HG03060 (cell line): Measurements from ENCODE around the gene TENM4.

Source experiments
- ATAC-seq: cut with Tn5 transposase; IDR thresholded peaks from one replicate; pipeline ENCODE4 v1.9.1; 2021; ENCODE audit warnings: low read depth, moderate number of reproducible peaks; ENCODE audit not compliant: unreplicated experiment

The TENM4 gene

GRCh38 chr11:79393362-79394043, 47.3 kb downstream of the TENM4 start:
- no peak for ATAC-seq

GRCh38 chr11:79392161-79392560, 48.7 kb downstream of the TENM4 start:
- ATAC-seq: no peak

- ATAC-seq: no peak
Measured at GRCh38 chr11:79390923-79391322, 49.9 kb downstream of the TENM4 start.

- no peak for ATAC-seq
Measured at GRCh38 chr11:79390477-79390876, 50.4 kb downstream of the TENM4 start.

GRCh38 chr11:79388201-79388600, 52.6 kb downstream of the TENM4 start:
- no peak for ATAC-seq

- no peak for ATAC-seq
Measured at GRCh38 chr11:79383874-79384273, 57.0 kb downstream of the TENM4 start.

GRCh38 chr11:79382301-79383050, 58.4 kb downstream of the TENM4 start:
- ATAC-seq: no peak

GRCh38 chr11:79381036-79381435, 59.8 kb downstream of the TENM4 start:
- no peak for ATAC-seq

- ATAC-seq: no peak
Measured at GRCh38 chr11:79377406-79377805, 63.4 kb downstream of the TENM4 start.

GRCh38 chr11:79375818-79376550, 64.8 kb downstream of the TENM4 start:
- no peak for ATAC-seq

- ATAC-seq: no peak
Measured at GRCh38 chr11:79374727-79375126, 66.1 kb downstream of the TENM4 start.

- ATAC-seq: no peak
Measured at GRCh38 chr11:79371724-79372123, 69.1 kb downstream of the TENM4 start.

- no peak for ATAC-seq
Measured at GRCh38 chr11:79371152-79371551, 69.7 kb downstream of the TENM4 start.

- ATAC-seq: no peak
Measured at GRCh38 chr11:79369055-79369454, 71.8 kb downstream of the TENM4 start.

- ATAC-seq: no peak
Measured at GRCh38 chr11:79367844-79368243, 73.0 kb downstream of the TENM4 start.

- ATAC-seq: no peak
Measured at GRCh38 chr11:79366218-79366617, 74.6 kb downstream of the TENM4 start.

- ATAC-seq: no peak
Measured at GRCh38 chr11:79363861-79364378, 76.9 kb downstream of the TENM4 start.

GRCh38 chr11:79363256-79363655, 77.6 kb downstream of the TENM4 start:
- no peak for ATAC-seq

GRCh38 chr11:79362821-79363220, 78.0 kb downstream of the TENM4 start:
- ATAC-seq: no peak

- no peak for ATAC-seq
Measured at GRCh38 chr11:79362206-79362757, 78.5 kb downstream of the TENM4 start.

GRCh38 chr11:79358258-79358657, 82.6 kb downstream of the TENM4 start:
- no peak for ATAC-seq
